Colon (tissue), 2 donors: ENCODE data around the gene TOR1AIP2.
"Not testable (repeated sequence)": the region's sequence is repeated elsewhere in the genome, so short reads cannot be mapped to it uniquely, and the experiment has no call there.

Experiments
- FAIRE-seq: peaks from 2 replicates; lab custom pipeline; 2012; peaks lifted over from hg19 to GRCh38; lab: Jason Lieb, UNC
- donor health status: control.
- donor health status: control.

The TOR1AIP2 gene

GRCh38 chr1:179806333-179806732, 71.3 kb downstream of the TOR1AIP2 start:
- FAIRE-seq = no peak

GRCh38 chr1:179805291-179806195, 72.1 kb downstream of the TOR1AIP2 start:
- FAIRE-seq = no peak

DNA sequence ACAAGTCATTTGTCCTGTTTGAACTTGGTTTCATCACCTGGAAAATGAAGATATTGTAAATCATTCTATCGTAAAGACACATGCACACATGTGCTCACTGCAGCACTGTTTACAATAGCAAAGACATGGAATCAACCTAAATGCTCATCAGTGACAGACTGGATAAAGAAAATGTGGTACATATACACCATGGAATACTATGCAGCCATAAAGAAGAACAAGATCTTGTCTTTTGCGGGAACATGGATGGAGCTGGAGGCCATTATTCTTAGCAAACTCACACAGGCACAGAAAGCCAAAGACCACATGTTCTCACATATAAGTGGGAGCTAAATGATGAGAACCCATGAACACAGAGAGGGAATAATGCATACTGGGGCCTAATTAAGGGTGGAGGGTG, 73.2 kb downstream of the TOR1AIP2 start:
- FAIRE-seq = not testable (repeated sequence)

DNA sequence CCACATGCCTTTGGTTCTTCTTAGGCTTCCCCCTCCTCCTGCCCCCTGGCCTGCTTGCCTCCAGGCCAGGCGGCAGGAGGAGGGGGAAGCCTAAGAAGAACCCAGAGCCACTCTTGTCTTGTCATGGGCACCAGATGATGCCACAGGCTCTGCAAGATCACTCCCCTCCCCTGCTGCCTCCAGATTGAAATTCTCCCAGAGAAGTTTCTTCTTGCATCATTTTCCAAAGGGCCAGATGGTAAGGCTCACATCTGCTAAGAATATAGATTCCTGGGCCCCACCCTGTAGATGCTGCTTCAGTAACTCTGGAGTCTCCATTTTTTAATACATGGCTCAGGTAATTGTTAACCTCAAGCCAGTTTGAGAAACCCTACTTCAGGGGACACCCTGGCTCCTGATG, 73.7 kb downstream of the TOR1AIP2 start:
- FAIRE-seq = no peak

DNA sequence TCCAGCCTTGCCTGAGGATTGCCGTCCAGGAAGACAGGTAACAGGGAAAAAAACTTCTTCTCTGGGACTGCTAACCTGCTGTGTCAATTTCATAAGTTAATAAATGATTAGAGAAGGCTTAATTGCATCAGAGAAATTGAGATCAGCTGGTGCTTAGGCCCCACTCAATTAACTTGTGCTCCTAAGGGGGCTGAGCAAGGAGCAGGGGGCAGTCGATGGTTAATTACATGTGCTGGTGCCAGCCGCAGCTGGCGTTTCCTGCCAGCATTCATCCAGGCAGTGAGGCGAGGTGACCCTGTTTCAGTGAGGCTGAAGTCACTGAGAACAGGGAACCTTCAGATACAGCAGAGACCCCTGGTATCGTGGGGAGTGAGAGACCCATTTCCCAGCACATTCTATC, 74.5 kb downstream of the TOR1AIP2 start:
- FAIRE-seq = no peak

DNA sequence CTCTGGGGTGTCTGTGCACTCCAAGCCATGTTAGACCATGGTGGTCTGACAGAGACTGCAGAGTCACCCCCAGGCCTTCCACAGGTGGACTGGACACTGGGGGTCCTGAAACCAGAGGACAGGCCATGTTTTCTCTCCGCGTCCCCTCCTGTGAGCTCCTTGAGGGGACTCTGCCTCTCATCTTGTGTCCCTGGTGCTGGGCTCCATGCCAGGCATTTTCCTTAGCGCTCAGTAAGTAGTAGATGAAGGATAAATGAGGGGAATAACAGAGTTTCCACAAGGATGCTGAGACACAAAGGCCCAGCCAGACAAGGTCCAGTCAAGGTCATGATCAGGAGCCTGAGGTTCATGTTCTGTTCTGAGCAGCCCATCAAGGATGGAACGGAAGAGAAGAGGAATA, 77.1 kb downstream of the TOR1AIP2 start:
- no peak for FAIRE-seq

DNA sequence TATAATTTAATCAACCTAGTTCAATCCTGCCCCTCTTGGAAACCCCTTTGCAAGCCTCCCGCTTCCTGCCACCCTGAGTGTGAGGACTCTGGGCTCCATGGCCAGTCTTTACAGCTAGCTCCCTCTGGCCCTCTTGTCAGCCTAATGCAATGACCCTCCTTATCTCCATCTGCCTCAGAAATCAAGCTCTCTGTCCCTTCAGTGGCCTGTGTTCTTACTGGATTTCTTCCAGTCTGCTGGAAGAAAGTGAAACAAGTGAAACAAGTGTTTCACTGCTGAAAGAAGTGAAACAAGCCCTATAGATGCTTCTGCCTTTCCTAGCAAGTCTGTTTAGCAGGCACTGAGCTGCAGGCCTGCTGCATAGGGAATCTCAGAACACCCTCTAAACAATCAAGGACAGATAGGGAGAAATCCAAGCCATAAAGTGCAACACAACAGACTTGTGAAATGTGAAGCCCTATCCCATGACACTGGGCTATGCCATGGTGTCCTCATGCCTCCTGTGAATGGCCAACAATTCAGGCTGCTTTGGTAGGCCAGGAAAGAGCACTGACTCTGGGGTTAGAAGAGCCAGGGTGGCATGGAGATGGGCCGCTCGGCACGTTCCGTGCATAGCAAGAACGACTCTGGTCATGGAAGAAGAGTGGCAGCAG, 78.6 kb downstream of the TOR1AIP2 start:
- no peak for FAIRE-seq

DNA sequence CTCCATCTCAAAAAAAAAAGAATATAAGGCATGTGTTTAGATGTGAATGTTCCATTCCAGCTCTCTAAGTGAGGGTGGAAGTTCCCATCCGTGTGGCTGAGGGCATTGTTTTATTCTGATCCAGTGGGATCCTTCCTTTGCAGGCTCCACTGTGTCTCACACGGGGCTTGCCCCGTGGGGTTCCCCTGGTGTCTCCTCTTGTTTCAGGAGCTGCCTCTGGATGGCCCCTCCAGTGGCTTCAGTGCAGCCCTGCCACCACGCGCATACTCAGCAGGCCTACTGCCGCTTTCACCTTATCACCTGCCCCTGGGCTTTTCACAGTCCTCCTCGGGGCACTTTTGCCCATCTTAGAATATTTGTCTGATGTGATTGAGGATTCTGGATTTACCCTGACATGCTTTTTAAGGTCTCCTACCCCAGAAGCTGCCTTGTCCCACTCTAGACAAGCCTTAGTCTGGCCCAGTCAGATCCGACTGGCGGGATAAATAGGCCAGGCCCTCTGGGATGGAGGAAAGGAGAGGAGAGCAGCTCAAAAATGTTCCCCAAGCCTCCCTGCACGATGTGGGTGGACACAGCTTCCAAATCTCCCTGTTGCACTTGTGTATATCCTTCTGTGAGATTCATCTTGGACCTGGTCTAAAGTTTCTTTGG, 79.3 kb downstream of the TOR1AIP2 start:
- no peak for FAIRE-seq

- no peak for FAIRE-seq
These were observed 82.9 kb downstream of the TOR1AIP2 start for GRCh38 chr1:179794669-179795068.

DNA sequence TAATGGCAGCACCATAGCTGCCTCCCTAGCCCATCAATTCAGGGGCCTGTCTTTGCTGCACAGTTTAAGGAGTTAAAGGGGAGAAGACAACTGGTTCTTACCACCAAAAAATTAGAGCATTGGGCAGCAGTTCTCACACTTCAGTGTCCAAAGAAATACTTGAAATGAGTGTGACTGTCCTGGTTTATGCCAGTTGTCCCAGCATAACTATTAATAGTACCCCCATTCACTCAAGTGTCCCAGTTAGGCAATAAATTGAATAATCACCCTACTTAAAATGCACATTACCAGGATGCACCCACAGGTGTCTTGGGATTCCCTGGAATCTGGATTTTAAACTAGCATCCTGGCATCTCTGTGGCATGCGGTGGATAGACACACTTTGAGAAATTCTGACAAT, 83.5 kb downstream of the TOR1AIP2 start:
- FAIRE-seq = no peak

GRCh38 chr1:179793281-179793680, 84.3 kb downstream of the TOR1AIP2 start:
- no peak for FAIRE-seq
